HepG2 (cell line): ENCODE data around the gene TNXB. TPM values are rescaled to one million over a fixed set of nuclear protein-coding genes. Genes with fewer than 3 reads are reported as not detected.
A peak's percentile ranks its signal among the peaks of the same experiment; 100 is the strongest.
"Not testable (repeated sequence)": the region's sequence is repeated elsewhere in the genome, so short reads cannot be mapped to it uniquely, and the experiment has no call there.

Experiments
- ATAC-seq: fragments of 200-7000 bp; cut with Tn5 transposase; 3 replicates; pipeline ENCODE4 v1.9.1; 2020; ENCODE audit warnings: mild to moderate bottlenecking, moderate library complexity
- BruUV-seq: library from RNA; stranded (reverse); fragments of 400-500 nt; replicated peaks from 2 replicates; lab custom pipeline; 2021; lab: Mats Ljungman, UMichigan
- CTCF ChIA-PET: fragments of 300-600 bp; formaldehyde crosslinking; extraction: SDS; loops from one replicate; lab custom pipeline; 2021; ENCODE audit warnings: low total read pairs, inconsistent platforms, low intra/inter-chr PET ratio; lab: Yijun Ruan, JAX
- POLR2A ChIA-PET: fragments of 350-600 bp; sonication (Branson Sonifier 250); formaldehyde crosslinking; loops from one replicate; lab custom pipeline; 2020; ENCODE audit warnings: antibody characterized with exemption, inconsistent platforms; lab: Yijun Ruan, JAX
- DNase-seq: peaks from one replicate; pipeline ENCODE4 v3.0.0-alpha.2; 2015; ENCODE audit warnings: low spot score
- FAIRE-seq: peaks from 3 replicates; lab custom pipeline; 2011; peaks lifted over from hg19 to GRCh38; lab: Jason Lieb, UNC
- H2AFZ ChIP-seq: one replicate; pipeline ENCODE4 v1.6.1; 2011; ENCODE audit warnings: low read length, inconsistent platforms
- H3K27ac ChIP-seq: fragments of 300-600 bp; 3 replicates; pipeline ENCODE4 v1.8.0; 2011; ENCODE audit warnings: mixed run types, mild to moderate bottlenecking, mixed read lengths, low read length, inconsistent platforms; ENCODE audit not compliant: insufficient read depth; ENCODE audit errors: extremely low read length
- H3K27me3 ChIP-seq, 2 experiments: fragments of 200-600 bp in 1 of 2; 2 replicates in 1 of 2; 3 replicates in 1 of 2; pipeline versions ENCODE4 v1.6.0 to v1.8.0; 2011; ENCODE audit warnings: low read length in 2 of 2, mild to moderate bottlenecking in 2 of 2, moderate library complexity in 2 of 2, inconsistent platforms in 1 of 2; ENCODE audit not compliant: insufficient read depth in 2 of 2, control insufficient read depth in 1 of 2
- H3K36me3 ChIP-seq, 2 experiments: fragments of 200-600 bp in 1 of 2; replicated peaks in 1 of 2; 2 replicates in 1 of 2; 3 replicates in 1 of 2; pipeline versions ENCODE4 v1.5.1 to v1.8.0; 2011; ENCODE audit warnings: low read length in 2 of 2, inconsistent platforms in 1 of 2; ENCODE audit not compliant: insufficient read depth in 2 of 2, control insufficient read depth in 1 of 2
- H3K4me1 ChIP-seq: 2 replicates; pipeline ENCODE4 v1.5.1; 2012; ENCODE audit warnings: low read length, inconsistent platforms; ENCODE audit not compliant: insufficient read depth
- H3K4me2 ChIP-seq: 2 replicates; pipeline ENCODE4 v1.6.0; 2011; ENCODE audit warnings: low read depth, low read length, inconsistent platforms
- H3K4me3 ChIP-seq, 3 experiments: fragments of 200-600 bp in 1 of 3; sonication (generic), shearing (Covaris generic) in 1 of 3; replicated peaks in 1 of 3; 2 replicates each; pipeline ENCODE4 v1.5.1; 2011 to 2016; ENCODE audit warnings: low read length in 3 of 3, inconsistent platforms in 2 of 3, low read depth in 2 of 3, mild to moderate bottlenecking in 2 of 3, control low read depth in 1 of 3, mixed read lengths in 1 of 3; ENCODE audit not compliant: insufficient read depth in 1 of 3
- H3K79me2 ChIP-seq: one replicate; pipeline ENCODE4 v1.6.1; 2011; ENCODE audit warnings: low read length, inconsistent platforms; ENCODE audit not compliant: insufficient read depth
- H3K9ac ChIP-seq: 2 replicates; pipeline ENCODE4 v1.6.0; 2011; ENCODE audit warnings: mild to moderate bottlenecking, low read depth, low read length, inconsistent platforms; ENCODE audit not compliant: insufficient read depth
- H3K9me3 ChIP-seq: 2 replicates; pipeline ENCODE4 v1.5.1; 2012; ENCODE audit warnings: mild to moderate bottlenecking, low read length
- H4K20me1 ChIP-seq: 2 replicates; pipeline ENCODE4 v1.6.0; 2011; ENCODE audit warnings: inconsistent platforms, mild to moderate bottlenecking, low read length, moderate library complexity; ENCODE audit not compliant: insufficient read depth
- AGO1 ChIP-seq: fragments of 200-400 bp; formaldehyde crosslinking; IDR thresholded peaks from 2 replicates; pipeline ENCODE4 v1.6.1; 2017; ENCODE audit warnings: mild to moderate bottlenecking, low read depth, low read length, moderate library complexity; ENCODE audit not compliant: poor library complexity, severe bottlenecking
- HNRNPL ChIP-seq: fragments of 200-400 bp; formaldehyde crosslinking; IDR thresholded peaks from 2 replicates; pipeline ENCODE4 v1.6.1; 2017; ENCODE audit warnings: mild to moderate bottlenecking, low read depth, low read length
- WGBS: methylation state at CpG from one replicate; pipeline ENCODE4 v1.1.6; 2017; ENCODE audit warnings: low lambda C conversion rate; 5-methylcytosine and 5-hydroxymethylcytosine counted together
- in situ Hi-C: cut with HindIII; loops from 2 replicates; pipeline ENCODE4 v1.10.0; 2017; ENCODE audit warnings: low pct_unique_long_range_greater_than_20kb; ENCODE audit not compliant: extremely low pct_ligation_motif_present
- intact Hi-C: fragments of 100-400 bp; cut with micrococcal nuclease; formaldehyde crosslinking; loops from one replicate; pipeline ENCODE4 v1.10.0; 2022; ENCODE audit not compliant: unreplicated experiment
- polyA plus RNA-seq, 8 experiments: library from polyadenylated mRNA; depleted of rRNA in 3 of 8; stranded (reverse) in 7 of 8; unstranded in 1 of 8; fragments of >200 nt; fragmentation: Illumina TruSeq in 4 of 8; extraction: Trizol in 4 of 8; gene quantifications; 2 replicates each; pipeline versions ENCODE4 v1.2.1 to v1.2.3, GENCODE V29; 2011 to 2016; ENCODE audit warnings: low read depth in 4 of 8, missing spikeins in 1 of 8, mixed read lengths in 1 of 8; ENCODE audit not compliant: insufficient read depth in 1 of 8
- total RNA-seq, 5 experiments: library from RNA; depleted of rRNA; stranded (reverse); fragments of >200 nt; fragmentation: Illumina TruSeq; extraction: Trizol; gene quantifications; 2 replicates each; pipeline ENCODE4 v1.2.3, GENCODE V29; 2016; ENCODE audit warnings: low read depth in 1 of 5

Gene TNXB
- total and polyA plus RNA-seq, 2 of the 13 experiments (the other 11 are each of a cell fraction or from before 2014, with no cell fraction given) = 1.6 to 2.7 TPM

GRCh38 chr6:32012941-32013617 is 96.1 kb downstream of the TNXB start:
- H3K36me3 ChIP-seq, H3K9me3 ChIP-seq, ATAC-seq, H4K20me1 ChIP-seq, H3K27ac ChIP-seq, FAIRE-seq, H3K9ac ChIP-seq, POLR2A ChIA-PET, intact Hi-C loops, H3K4me3 ChIP-seq, H3K4me2 ChIP-seq, H2AFZ ChIP-seq, CTCF ChIA-PET, H3K27me3 ChIP-seq, H3K4me1 ChIP-seq, H3K79me2 ChIP-seq, BruUV-seq, in situ Hi-C loops: not testable (repeated sequence)
- peak; percentile 0 for DNase-seq
- 85% methylated on average over 15 of the region's 17 CpGs for WGBS

- peaks cover 17% of the 10 kb centered on the region; the same call in 1 of the 2 replicates for H3K4me1 ChIP-seq
- H3K4me2 ChIP-seq, H3K27me3 ChIP-seq, BruUV-seq: not testable (repeated sequence)
- TF ChIP-seq HNRNPL (0 out of 2 replicates have a peak, but pooled peaks have one; percentile 25), AGO1 (peak; percentile 87)
- TF ChIP-seq, all 625 proteins: peak for 2; not testable (repeated sequence) for 623
- H4K20me1 ChIP-seq, CTCF ChIA-PET, in situ Hi-C loops, intact Hi-C loops, ATAC-seq, H2AFZ ChIP-seq, H3K79me2 ChIP-seq, H3K9ac ChIP-seq, POLR2A ChIA-PET, H3K9me3 ChIP-seq, FAIRE-seq, H3K27ac ChIP-seq, H3K4me3 ChIP-seq, DNase-seq, H3K36me3 ChIP-seq: not testable (repeated sequence)
- 63% methylated on average over 20 of the region's 27 CpGs for WGBS
Observed at GRCh38 chr6:32010856-32011530, 98.1 kb downstream of the TNXB start.

- BruUV-seq, H2AFZ ChIP-seq, H3K27ac ChIP-seq, CTCF ChIA-PET, ATAC-seq, POLR2A ChIA-PET, H3K4me2 ChIP-seq, DNase-seq, H3K79me2 ChIP-seq, H3K36me3 ChIP-seq, in situ Hi-C loops, H3K27me3 ChIP-seq, H3K4me3 ChIP-seq, H4K20me1 ChIP-seq, H3K9ac ChIP-seq, FAIRE-seq, H3K9me3 ChIP-seq, intact Hi-C loops: not testable (repeated sequence)
- peaks cover 30% of the 10 kb centered on the region for H3K4me1 ChIP-seq
- 50% methylated on average over 4 of the region's 12 CpGs for WGBS
Observed at GRCh38 chr6:32009537-32009936, 99.6 kb downstream of the TNXB start.

- H3K4me3 ChIP-seq, POLR2A ChIA-PET, ATAC-seq, H3K4me2 ChIP-seq, DNase-seq, H3K79me2 ChIP-seq, H3K9ac ChIP-seq, FAIRE-seq, H3K27ac ChIP-seq, H3K27me3 ChIP-seq, H2AFZ ChIP-seq, H3K9me3 ChIP-seq, H4K20me1 ChIP-seq, CTCF ChIA-PET, in situ Hi-C loops, intact Hi-C loops, H3K36me3 ChIP-seq: not testable (repeated sequence)
- H3K4me1 ChIP-seq = peaks cover 35% of the 10 kb centered on the region
- BruUV-seq = TSS peak; percentile 33
- 81% methylated on average over 6 of the region's 12 CpGs for WGBS
Observed at GRCh38 chr6:32008616-32009015, 100.5 kb downstream of the TNXB start.
